GM21526 (cell line): Measurements from ENCODE around the gene CENPV.
A peak's percentile ranks its signal among the peaks of the same experiment; 100 is the strongest.

Source experiments
- ATAC-seq: cut with Tn5 transposase; IDR thresholded peaks from one replicate; pipeline ENCODE4 v1.9.1; 2021; ENCODE audit warnings: moderate library complexity; ENCODE audit not compliant: unreplicated experiment, low FRiP score

CENPV gene

GRCh38 chr17:16363749-16364536 is 10.7 kb upstream of the CENPV start:
- no peak for ATAC-seq

- no peak for ATAC-seq
Observed at GRCh38 chr17:16361874-16362273, 8.6 kb upstream of the CENPV start.

DNA sequence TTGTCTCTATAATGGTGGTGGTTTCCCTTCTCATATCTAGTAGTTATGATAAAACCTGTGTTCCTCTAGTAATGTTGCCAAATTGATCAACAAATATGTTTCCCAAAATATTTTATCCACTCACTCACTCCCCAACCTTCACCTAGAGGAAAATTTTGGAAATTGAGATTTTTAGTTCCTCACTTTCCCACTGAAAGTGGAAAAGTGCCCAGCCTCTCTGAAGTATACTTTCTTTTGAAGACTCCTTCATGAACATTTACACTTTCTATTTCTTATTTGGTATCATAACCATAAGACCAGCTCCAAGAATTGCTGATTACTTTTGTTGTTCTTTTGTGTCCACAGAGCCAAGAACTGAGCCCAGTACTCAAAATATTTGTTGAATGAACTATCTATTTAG is 5.1 kb upstream of the CENPV start:
- ATAC-seq, result no peak

DNA sequence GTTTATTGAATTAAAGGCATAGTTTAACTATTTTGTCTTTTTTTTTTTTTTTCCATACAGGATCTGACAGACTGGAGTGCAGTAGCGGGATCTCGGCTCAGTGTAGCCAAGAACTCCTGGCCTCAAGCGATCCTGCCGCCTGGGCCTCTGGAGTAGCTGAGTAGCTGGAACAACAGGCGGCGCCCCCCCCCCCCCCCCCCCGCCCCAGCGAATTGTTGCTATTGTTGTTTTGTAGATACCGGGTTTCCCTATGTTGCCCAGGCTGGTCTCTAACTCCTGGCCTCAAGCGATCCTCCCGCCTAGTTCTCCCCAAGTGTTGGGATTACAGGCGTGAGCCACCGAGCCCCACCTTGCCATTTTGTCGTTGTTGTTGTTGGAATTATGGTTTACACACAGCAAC is 1.3 kb upstream of the CENPV start:
- no peak for ATAC-seq

- peak; percentile 39 for ATAC-seq
Observed at GRCh38 chr17:16352667-16353316, 477 bp downstream of the CENPV start.

DNA sequence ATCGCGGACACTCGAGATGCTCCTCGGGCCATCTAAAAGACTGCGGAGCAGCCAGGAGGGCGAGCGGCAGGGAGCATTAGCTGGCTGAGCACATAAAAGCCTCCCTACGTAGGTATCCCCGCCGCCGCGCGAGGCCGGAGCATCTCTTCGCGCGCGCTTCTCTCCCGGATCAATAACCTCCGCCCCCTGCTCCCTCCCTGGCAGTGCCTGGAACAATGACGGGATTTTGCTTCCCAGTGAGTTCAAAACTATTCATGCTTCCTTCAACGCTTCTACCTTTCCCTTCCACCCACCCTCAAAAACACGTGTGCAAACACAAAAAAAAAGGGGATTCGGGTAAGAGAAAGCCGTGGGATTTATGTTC is 984 bp downstream of the CENPV start:
- ATAC-seq, result no peak

GRCh38 chr17:16351831-16352230 is 1.4 kb downstream of the CENPV start:
- no peak for ATAC-seq

DNA sequence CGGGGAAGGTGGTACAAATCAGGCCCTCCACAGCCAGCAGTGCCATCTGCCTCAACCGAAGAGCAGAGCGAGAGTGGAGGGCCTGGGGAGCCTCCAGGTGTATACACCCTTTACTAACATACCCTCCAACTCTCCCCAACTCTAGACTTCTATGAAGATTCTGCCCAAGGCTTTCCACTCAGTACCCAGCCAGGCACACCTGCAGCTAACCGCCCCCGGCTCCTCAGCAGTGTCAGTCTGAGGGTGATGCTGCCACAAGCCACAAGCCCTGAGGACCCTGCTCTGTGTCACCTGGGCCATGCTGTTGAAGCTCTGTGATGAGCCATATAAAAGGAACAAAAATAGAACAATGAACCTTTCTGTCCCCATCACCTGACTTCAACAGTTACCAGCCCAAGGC is 3.8 kb downstream of the CENPV start:
- no peak for ATAC-seq

GRCh38 chr17:16348586-16348985 is 4.7 kb downstream of the CENPV start:
- no peak for ATAC-seq

DNA sequence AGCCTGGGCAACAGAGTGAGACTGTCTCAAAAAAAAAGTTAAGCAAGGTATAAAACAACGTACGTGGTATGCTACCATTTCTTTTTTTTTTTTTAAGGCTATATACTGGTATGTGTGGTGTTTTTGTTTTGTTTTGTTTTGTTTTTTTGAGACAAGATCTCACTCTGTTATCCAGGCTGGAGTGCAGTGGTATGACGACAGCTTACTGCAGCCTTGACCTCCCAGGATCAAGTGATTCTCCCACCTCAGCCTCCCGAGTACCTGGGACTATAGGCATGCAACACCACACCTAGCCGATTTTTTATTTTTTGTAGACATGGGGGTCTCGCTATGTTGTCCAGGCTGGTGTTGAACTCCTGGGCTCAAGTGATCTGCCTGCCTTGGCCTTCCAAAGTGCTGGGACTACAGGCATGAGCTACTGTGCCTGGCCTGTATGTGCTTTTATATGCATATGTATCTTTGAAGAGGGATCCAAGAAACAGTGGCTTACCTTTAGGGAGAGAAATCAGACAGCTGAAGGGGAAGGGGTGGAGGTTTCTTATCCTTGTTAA is 6.5 kb downstream of the CENPV start:
- ATAC-seq, result no peak

- no peak for ATAC-seq
Observed at GRCh38 chr17:16345565-16345964, 7.7 kb downstream of the CENPV start.

DNA sequence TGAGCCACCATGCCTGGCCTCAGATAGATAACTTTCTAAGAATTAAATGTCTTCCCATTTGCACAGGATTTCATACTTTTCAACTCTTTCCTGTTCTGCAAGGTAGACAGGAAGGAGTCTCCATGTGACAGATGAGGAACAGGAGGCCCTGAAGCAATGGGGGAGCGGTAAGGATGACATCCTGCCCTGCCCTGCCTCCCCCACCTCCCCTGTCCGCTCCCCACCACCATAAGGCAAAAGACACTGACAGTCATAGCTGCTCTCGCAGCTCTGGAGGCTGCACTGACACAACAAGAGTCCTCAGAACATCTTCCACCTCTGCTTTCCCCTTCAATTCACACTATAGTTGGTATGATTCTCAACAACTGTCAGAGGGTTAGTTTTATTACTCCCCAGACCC is 9.7 kb downstream of the CENPV start:
- ATAC-seq, result no peak

- no peak for ATAC-seq
Observed at GRCh38 chr17:16342979-16343378, 10.3 kb downstream of the CENPV start.

GRCh38 chr17:16339959-16340358 is 13.3 kb downstream of the CENPV start:
- no peak for ATAC-seq

DNA sequence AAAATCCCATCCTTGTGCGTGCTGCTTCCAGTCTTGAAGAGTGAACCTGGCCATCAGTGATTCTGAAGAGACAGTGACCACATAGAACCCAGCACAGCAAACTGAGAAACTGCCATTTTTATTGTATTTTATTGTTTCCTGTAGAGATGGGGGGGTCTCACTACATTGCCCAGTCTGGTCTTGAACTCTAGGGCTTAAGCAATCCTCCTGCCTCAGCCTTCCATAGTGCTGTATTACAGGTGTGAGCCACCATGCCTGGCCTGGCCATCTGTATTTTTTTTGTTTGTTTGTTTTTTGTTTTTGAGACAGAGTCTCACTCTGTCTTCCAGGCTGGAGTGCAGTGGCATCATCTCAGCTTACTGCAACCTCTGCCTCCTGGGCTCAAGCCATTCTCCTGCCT is 13.9 kb downstream of the CENPV start:
- ATAC-seq, result no peak

- ATAC-seq, result no peak
Observed at GRCh38 chr17:16338391-16338790, 14.9 kb downstream of the CENPV start.

GRCh38 chr17:16329519-16330271 is 23.6 kb downstream of the CENPV start:
- no peak for ATAC-seq

GRCh38 chr17:16328997-16329396 is 24.3 kb downstream of the CENPV start:
- no peak for ATAC-seq

DNA sequence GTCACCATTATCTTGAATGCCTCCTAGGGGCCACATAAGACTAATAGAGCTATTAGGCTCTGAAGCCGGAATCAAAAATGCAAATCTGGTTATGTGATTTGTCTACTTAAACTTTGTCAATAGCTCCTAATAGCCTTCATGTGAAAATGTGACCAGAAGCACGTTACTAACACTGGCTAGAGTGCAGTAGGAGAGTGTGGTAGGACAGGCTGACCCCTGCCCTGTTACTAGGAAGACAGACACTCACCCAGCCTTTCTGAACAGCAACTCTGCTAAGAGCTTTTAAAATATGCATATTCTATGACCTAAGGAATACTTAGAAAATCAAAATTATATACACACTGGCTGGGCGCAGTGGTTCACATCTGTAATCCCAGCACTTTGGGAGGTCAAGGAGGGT is 26.3 kb downstream of the CENPV start:
- no peak for ATAC-seq

DNA sequence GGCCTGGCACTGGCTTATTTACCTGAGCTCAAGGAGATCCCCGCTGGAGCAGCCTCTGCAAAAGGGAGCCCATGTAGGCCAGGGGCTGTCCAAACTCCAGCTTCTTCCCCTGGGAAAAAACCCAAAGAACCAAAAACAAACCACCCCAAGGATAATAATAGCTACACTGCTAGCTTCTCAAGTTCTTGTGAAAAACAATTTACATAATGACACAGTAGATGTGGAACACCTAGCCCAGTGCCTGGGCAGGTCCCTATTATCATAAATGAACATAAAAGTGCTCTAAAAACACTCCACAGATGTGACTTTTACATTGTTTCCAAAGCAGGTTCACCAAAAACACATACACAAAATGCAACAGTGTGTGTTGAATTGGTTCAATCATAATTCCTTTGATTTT is 27.3 kb downstream of the CENPV start:
- ATAC-seq, result no peak

- ATAC-seq, result no peak
Observed at GRCh38 chr17:16322636-16323035, 30.6 kb downstream of the CENPV start.
